GM13976 (cell line): ENCODE results near the gene FBXW5.

ENCODE experiments used
- DNase-seq: peaks from one replicate; pipeline ENCODE4 v3.0.0; 2012; ENCODE audit warnings: low spot score
- CTCF ChIP-seq: IDR thresholded peaks from 2 replicates; pipeline ENCODE4 v1.5.1; 2012; ENCODE audit warnings: borderline replicate concordance, mild to moderate bottlenecking; ENCODE audit not compliant: insufficient read depth; ENCODE audit errors: extremely low read depth, missing control alignments, control extremely low read depth
- in situ Hi-C: fragments of 300-500 bp; cut with MboI; formaldehyde crosslinking; loops from one replicate; pipeline ENCODE4 v1.12.0; 2022; ENCODE audit warnings: low sequenced_read_pairs, mixed read lengths, inconsistent platforms; ENCODE audit not compliant: unreplicated experiment

The FBXW5 gene

GRCh38 chr9:136945333-136946227, 1.0 kb upstream of the FBXW5 start:
- TF ChIP-seq CTCF, result no peak
- DNase-seq, result no peak
- in situ Hi-C loops, result no loop called here

GRCh38 chr9:136944212-136944518, 373 bp downstream of the FBXW5 start:
- TF ChIP-seq CTCF, result peak; percentile 36
- in situ Hi-C loops, result no loop called here
- DNase-seq, result peak; percentile 88

- TF ChIP-seq CTCF, result peak; percentile 13
- in situ Hi-C loops, result no loop called here
- DNase-seq, result peak; percentile 78
Measured at GRCh38 chr9:136943291-136944211, 987 bp downstream of the FBXW5 start.

GRCh38 chr9:136942881-136943230, 1.7 kb downstream of the FBXW5 start:
- in situ Hi-C loops, result no loop called here
- no peak for TF ChIP-seq CTCF

GRCh38 chr9:136942112-136942880, 2.2 kb downstream of the FBXW5 start:
- in situ Hi-C loops, result no loop called here
- DNase-seq, result no peak
- TF ChIP-seq CTCF, result no peak

More at GRCh38 chr9:136942881-136943230, 1.7 kb downstream of the FBXW5 start:
- DNase-seq, result no peak
